ENCODE measurements around the gene GP9.
"Not testable (repeated sequence)": the region's sequence is repeated elsewhere in the genome, so short reads cannot be mapped to it uniquely, and the experiment has no call there.

GP9 gene

DNA sequence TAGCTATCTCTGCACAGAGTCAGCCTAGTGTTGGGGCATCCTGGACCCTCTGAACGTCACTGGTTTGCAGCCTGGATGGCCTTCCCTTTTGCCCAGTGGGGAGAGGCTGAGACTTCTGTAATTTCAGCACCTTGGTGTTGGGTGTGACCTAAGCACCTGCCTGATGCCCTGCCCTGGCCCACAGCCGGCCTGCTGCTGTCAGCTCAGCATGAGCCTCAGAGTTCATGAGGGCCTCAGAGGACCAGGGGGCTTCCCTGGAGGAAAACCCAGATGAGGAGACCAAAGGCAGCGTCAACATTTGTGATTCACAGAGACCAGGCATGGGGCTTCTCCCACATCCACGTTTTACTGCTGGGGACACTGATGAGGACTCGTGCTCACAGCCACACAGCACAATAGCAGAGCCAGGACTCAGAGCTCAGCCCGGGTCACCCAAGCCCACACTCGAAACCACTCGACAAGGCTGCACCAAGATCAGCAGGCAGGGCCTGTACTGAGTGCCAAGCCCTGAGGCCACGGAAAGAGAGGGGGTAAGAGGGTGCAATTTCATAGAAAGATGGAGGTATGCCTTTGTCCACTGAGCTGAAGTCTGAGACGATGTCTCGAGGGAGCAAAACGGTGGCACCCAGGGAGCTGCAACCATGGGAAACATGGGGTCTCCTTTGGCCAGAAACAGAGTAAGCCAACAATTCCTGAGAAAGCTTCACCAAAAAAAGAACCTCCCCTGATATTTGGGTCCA, 9.9 kb upstream of the GP9 start:
- no peak for DNase-seq (ENCODE audit: low spot score)

DNA sequence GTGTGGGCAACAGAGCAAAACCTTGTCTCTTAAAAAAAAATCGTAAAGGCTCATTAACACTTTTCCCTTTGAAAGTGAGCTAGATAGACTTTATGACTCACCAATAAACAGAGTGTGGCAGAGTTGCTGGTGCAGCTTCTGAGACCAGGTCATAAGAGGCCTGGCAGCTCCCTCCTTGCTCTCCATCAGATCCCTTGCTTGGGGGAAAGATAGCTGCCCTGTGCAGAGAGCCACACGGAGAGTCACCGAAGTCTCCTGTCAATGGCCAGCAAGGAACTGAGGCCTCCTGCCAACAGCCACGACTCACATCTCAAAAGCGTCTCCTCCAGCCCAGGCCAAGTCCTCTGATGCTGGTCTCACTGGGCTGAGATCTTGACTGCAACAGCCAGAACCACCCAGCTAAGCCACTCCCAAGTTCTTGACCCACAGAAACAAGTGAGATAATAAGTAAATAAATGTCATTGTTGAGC, 8.7 kb upstream of the GP9 start:
- DNase-seq (ENCODE audit: low spot score), result no peak

- no peak for DNase-seq (ENCODE audit: low spot score)
Measured at GRCh38 chr3:129052675-129053074, 7.9 kb upstream of the GP9 start.

GRCh38 chr3:129054605-129055104, 5.9 kb upstream of the GP9 start:
- DNase-seq (ENCODE audit: low spot score), result no peak

- DNase-seq (ENCODE audit: low spot score), result no peak
Measured at GRCh38 chr3:129056451-129057173, 4.0 kb upstream of the GP9 start.

- DNase-seq (ENCODE audit: low spot score), result no peak
Measured at GRCh38 chr3:129057249-129057648, 3.3 kb upstream of the GP9 start.

DNA sequence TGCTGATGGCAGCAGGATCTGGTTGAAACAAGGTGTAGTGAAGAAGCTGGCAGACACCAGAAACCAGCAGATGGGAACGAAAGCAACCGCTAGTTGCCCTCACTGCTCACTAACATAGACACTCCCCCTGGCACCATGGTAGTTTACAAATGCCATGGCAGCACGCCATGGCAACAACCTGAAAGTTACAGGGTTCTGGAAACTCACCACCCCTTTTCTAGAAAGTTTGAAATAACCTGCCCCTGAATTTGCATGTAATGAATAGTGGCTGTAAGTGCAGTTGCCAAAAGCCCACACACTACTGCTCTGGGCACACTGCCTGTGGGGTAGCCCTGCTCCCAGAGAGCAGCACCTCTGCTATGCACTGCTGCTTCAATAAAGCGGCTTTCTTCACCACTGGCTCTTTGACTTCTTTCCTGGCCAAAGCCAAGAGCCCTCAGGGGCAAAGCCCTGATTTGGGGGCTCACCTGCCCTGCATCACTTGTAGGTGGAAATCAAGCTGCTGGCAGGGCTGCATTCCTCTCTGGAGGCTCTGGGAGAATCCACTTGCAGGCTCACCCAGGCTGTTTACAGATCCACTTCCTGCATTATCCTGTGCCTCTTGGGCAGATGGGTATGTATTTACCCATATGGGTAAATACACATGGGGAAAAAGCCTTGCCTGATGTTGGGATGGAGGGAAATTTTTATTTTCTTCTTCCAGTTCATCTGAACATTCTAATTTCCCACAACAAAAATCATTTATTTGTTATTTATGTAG, 2.0 kb upstream of the GP9 start:
- peak; percentile 19 for DNase-seq (ENCODE audit: low spot score)

DNA sequence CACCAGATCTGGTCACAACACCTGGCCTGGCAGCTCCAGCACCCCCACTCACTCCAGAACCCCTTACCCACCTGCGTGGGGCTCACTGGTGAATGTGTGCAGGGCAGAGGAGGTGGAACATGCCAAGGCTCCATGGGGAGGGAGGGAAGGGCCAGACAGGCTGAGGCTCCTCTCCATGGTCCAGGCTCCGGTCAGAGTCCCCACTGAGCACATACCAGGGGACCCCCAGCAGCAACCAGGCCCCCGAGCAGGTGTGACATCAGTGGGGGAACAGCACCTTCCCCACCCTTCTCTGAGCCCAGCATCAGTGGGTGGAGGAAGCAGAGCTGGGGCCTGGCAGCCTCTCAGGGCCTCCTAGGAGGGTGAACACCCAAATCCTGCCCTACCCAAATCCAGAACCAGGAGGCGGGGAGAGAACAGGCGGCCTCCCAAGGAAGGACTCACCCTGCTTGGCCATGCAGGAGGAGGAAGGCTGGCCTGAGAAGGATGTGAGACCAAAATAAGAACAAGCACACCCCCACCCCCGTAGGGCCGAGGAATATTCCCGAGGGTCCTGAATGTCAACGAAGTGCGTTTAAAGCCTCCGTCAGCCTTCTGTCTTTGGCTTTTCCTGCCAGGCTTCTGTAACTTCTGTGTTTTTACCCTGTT, 1.1 kb upstream of the GP9 start:
- no peak for DNase-seq (ENCODE audit: low spot score)

- DNase-seq (ENCODE audit: low spot score), result no peak
Measured at GRCh38 chr3:129061023-129061887, 676 bp downstream of the GP9 start.

DNA sequence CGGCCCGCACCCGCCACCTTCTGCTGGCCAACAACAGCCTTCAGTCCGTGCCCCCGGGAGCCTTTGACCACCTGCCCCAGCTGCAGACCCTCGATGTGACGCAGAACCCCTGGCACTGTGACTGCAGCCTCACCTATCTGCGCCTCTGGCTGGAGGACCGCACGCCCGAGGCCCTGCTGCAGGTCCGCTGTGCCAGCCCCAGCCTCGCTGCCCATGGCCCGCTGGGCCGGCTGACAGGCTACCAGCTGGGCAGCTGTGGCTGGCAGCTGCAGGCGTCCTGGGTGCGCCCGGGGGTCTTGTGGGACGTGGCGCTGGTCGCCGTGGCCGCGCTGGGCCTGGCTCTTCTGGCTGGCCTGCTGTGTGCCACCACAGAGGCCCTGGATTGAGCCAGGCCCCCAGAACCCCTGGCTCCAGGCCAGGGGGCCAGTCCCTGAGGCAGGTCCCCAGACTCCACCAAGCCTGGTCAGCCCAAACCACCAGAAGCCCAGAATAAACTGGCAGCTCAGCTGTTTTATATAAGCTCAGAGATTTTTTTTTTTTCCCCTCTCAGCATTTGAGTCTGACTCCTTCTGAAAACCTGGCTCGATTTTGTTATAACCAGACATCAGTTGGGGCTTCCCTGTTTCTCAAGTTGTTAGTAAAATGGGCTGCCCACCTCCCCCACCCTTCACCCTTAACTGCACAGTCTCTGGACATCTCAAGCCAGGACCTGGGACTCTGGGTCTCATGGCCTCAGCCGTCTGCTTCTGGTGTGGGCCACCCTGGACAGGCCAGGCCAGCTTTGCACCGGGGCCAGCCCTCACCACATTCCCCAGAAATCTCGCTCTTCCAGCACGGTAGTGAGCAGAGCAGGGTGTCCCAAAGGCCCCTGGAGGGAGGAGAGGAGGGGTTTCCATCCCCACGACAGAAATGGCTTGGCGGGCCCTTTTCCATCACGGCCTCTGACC, 1.6 kb downstream of the GP9 start:
- DNase-seq (ENCODE audit: low spot score), result no peak

GRCh38 chr3:129063091-129063640, 2.6 kb downstream of the GP9 start:
- no peak for DNase-seq (ENCODE audit: low spot score)

DNA sequence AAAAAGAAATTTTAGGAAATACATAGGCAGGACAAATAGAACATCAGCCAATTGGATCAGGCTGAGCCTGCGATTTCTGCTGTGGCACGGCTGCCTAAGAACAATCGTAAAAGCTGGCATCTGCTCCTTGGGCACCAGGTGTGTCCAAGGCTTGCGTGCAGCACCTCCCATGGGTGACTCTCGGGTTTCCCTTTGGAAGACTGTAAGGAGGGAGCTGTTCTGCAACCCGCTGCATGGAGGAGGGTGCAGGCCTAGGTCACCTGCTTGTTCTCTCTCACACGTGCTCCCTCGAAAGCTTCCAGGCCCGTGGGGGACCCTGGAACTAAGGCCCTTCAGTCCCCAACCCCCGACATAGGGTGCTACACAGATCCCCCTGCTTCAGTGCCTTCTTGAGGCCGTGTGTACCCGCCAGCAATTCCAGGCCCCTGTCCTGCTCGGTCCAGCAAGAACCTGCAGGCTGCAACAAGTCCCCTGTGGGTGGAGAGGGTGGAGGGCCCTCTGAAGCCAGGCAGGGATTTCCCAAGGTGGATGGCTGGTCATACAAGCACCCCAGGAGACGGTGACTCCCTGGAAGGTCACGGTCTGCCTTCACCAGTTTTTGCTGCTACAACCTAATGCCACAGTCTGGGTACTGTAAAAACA, 3.4 kb downstream of the GP9 start:
- no peak for DNase-seq (ENCODE audit: low spot score)

- DNase-seq (ENCODE audit: low spot score), result no peak
Measured at GRCh38 chr3:129065016-129065719, 4.6 kb downstream of the GP9 start.

DNA sequence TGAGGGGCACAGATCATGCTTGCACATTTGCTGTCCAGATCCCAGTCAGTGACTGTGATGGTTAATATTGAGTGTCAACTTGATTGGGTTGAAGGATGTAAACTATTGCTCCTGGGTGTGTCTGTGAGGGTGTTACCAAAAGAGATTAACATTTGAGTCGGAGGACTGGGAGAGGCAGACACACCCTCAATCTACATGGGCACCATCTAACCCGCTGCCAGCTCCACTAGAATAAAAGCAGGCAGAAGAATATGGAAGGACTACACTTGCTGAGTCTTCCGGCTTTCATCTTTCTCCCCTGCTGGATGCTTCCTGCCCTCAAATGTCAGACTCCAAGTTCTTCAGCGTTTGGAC, 5.1 kb downstream of the GP9 start:
- DNase-seq (ENCODE audit: low spot score), result no peak

GRCh38 chr3:129067719-129068118, 7.1 kb downstream of the GP9 start:
- DNase-seq (ENCODE audit: low spot score), result not testable (repeated sequence)

DNA sequence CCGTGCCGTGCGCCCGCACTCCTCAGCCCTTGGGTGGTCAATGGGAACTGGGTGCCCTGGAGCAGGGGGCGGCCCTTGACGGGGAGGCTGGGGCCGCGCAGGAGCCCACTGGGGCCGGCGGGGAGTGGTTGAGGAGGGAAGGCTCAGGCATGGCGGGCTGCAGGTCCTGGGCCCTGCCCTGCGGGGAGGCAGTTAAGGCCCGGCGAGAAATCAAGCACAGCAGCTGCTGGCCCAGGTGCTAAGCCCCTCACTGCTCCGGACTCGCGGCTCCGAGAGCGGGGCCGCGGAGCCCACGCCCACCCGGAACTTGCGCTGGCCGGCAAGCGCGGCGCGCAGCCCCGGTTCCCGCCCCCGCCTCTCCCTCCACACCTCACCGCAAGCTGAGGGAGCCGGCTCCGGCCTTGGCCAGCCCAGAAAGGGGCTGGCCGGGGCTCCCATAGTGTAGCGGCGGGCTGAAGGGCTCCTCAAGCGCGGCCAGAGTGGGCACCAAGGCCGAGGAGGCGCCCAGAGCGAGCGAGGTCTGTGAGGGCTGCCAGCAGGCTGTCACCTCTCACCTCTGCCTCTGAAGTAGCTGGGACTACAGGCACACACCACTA, 7.8 kb downstream of the GP9 start:
- no peak for DNase-seq (ENCODE audit: low spot score)

GRCh38 chr3:129069313-129070085, 8.9 kb downstream of the GP9 start:
- not testable (repeated sequence) for DNase-seq (ENCODE audit: low spot score)

Measured in activated CD4-positive, alpha-beta T cell treated with anti-CD3 and anti-CD28 coated beads, Interleukin-2, Interleukin-4, amounts not matched to agents 100 ng/mL and 50 ng/mL, durations not matched to agents 16 hours and 8 hours (primary cell).